Endodermal cell (in vitro differentiated cells): ENCODE data around the gene GADD45G. TPM values are rescaled to one million over a fixed set of nuclear protein-coding genes. Genes with fewer than 3 reads are reported as not detected.

Source experiments
- DNase-seq: peaks from one replicate; pipeline ENCODE4 v3.0.0-alpha.2; 2017
- H3K27ac ChIP-seq: 2 replicates; pipeline ENCODE4 v1.5.1; 2013; ENCODE audit warnings: mild to moderate bottlenecking, low read depth, low read length, moderate library complexity
- H3K27me3 ChIP-seq: 2 replicates; pipeline ENCODE4 v1.6.1; 2013; ENCODE audit warnings: mild to moderate bottlenecking, low read length, moderate library complexity; ENCODE audit not compliant: insufficient read depth, control insufficient read depth, poor library complexity, severe bottlenecking
- H3K36me3 ChIP-seq: 2 replicates; pipeline ENCODE4 v1.7.0; 2013; ENCODE audit warnings: mild to moderate bottlenecking, low read length, moderate library complexity; ENCODE audit not compliant: control insufficient read depth, insufficient read depth
- H3K4me1 ChIP-seq: one replicate; pipeline ENCODE4 v1.7.0; 2013; ENCODE audit warnings: low read length; ENCODE audit not compliant: control insufficient read depth, insufficient read depth
- H3K4me3 ChIP-seq: 2 replicates; pipeline ENCODE4 v1.5.1; 2013; ENCODE audit warnings: mild to moderate bottlenecking, low read length, moderate library complexity
- H3K9ac ChIP-seq: 2 replicates; pipeline ENCODE4 v1.6.1; 2013; ENCODE audit warnings: mild to moderate bottlenecking, low read length, moderate library complexity; ENCODE audit not compliant: poor library complexity, severe bottlenecking; ENCODE audit errors: extremely low read depth
- H3K9me3 ChIP-seq: 2 replicates; pipeline ENCODE4 v1.6.1; 2013; ENCODE audit warnings: mild to moderate bottlenecking, low read length, moderate library complexity; ENCODE audit not compliant: control insufficient read depth
- H3K27ac Mint-ChIP-seq: 2 replicates; pipeline ENCODE4 v1.8.0; 2020; ENCODE audit warnings: mixed read lengths
- H3K27me3 Mint-ChIP-seq: 2 replicates; pipeline ENCODE4 v1.8.0; 2021; ENCODE audit warnings: mild to moderate bottlenecking, mixed read lengths; ENCODE audit not compliant: insufficient read depth
- H3K36me3 Mint-ChIP-seq: 2 replicates; pipeline ENCODE4 v1.8.0; 2020; ENCODE audit warnings: low read depth, mixed read lengths
- H3K4me1 Mint-ChIP-seq: 2 replicates; pipeline ENCODE4 v1.8.0; 2020; ENCODE audit warnings: mixed read lengths
- H3K4me3 Mint-ChIP-seq: 2 replicates; pipeline ENCODE4 v1.8.0; 2020; ENCODE audit warnings: mild to moderate bottlenecking, moderate library complexity, mixed read lengths
- H3K9me3 Mint-ChIP-seq: 2 replicates; pipeline ENCODE4 v1.8.0; 2020; ENCODE audit warnings: mild to moderate bottlenecking, mixed read lengths
- WGBS, 2 experiments: methylation state at CpG; one replicate each; pipeline versions ENCODE4 v1.1.5 to v1.1.7; 2013; ENCODE audit warnings: missing lambda C conversion rate in 2 of 2, mixed read lengths in 1 of 2; ENCODE audit not compliant: insufficient coverage in 1 of 2, insufficient read length in 1 of 2; 5-methylcytosine and 5-hydroxymethylcytosine counted together
- total RNA-seq, 2 donors: library from RNA; stranded (reverse); fragmentation: NEBNext Ultra II Directional in 1 of 2; extraction: Animal tissue kit (Norgen Biotek cat#: 25700) in 1 of 2; gene quantifications; 2 replicates in 1 of 2; 3 replicates in 1 of 2; pipeline ENCODE4 v1.2.1, GENCODE V29; 2021
- TF ChIP-seq, protein P1 (sequence below): fragments of 200-600 bp; sonication (generic); conservative IDR thresholded peaks from 2 replicates; pipeline ENCODE4 v1.5.0; 2021; ENCODE audit warnings: antibody characterized with exemption, mild to moderate bottlenecking

The GADD45G gene
- total RNA-seq, 2 donors from 2014 or later: 5.1 to 9.6 TPM

DNA sequence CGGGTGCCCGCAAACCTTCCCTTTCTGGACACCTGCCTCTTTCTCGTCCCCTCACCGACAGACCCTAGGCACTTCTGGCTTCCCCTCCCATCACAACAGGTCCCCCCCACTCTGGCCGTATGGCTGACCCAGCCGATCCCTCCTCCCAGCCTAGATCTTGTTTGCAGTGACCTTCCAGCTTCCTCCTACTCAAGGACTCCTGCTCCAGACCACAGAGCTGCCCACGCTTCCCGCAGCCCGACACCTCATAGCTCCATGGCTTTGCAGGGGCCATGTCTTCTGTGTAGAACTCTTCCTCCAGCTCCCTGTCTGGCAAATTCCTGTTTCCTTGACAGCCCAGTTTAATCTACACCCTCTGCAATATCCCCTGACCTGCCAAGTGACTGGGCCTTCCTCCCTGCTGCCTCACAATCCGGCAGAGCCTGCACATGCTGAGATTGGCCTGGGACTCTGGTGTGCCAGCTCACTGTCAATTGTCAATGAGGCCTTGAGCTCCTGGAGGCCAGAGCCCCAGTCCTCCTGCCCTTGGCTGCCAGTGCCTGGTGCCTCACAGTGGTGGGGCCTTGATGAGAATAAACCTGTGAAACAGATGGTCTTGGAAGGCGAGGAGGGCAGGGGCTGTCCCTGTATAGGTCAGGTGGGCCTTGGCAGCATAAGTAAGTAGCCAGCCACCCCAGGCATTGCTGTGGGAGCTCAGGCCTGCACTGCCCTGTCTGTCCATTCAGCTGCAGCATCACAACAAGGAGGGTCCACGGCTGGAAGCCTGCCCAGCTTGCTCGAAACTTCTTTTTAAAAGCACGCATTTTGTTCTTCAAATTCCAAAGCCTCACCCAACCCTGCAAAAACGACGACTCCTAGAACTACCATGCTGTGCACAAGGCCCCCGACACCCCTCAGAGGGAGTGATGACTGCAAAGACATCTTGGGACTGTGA, 50.5 kb downstream of the GADD45G start:
- peak overlapping the region; percentile 19 for H3K27ac Mint-ChIP-seq
- H3K9ac ChIP-seq: no peak overlapping the region
- no peaks in the 10 kb centered on the region for H3K27me3 ChIP-seq
- peaks cover 12% of the 10 kb centered on the region for H3K27me3 Mint-ChIP-seq
- H3K4me3 ChIP-seq: no peak overlapping the region
- H3K4me3 Mint-ChIP-seq: no peak overlapping the region
- no peaks in the 10 kb centered on the region for H3K36me3 Mint-ChIP-seq
- peak; percentile 52 for DNase-seq
- no peaks in the 10 kb centered on the region for H3K9me3 ChIP-seq
- peaks cover 27% of the 10 kb centered on the region for H3K4me1 Mint-ChIP-seq
- WGBS, 2 experiments: 87 to 89% methylated on average over 12 to 17 of the region's 17 CpGs
- no peaks in the 10 kb centered on the region for H3K9me3 Mint-ChIP-seq
- TF ChIP-seq, protein P1, sequence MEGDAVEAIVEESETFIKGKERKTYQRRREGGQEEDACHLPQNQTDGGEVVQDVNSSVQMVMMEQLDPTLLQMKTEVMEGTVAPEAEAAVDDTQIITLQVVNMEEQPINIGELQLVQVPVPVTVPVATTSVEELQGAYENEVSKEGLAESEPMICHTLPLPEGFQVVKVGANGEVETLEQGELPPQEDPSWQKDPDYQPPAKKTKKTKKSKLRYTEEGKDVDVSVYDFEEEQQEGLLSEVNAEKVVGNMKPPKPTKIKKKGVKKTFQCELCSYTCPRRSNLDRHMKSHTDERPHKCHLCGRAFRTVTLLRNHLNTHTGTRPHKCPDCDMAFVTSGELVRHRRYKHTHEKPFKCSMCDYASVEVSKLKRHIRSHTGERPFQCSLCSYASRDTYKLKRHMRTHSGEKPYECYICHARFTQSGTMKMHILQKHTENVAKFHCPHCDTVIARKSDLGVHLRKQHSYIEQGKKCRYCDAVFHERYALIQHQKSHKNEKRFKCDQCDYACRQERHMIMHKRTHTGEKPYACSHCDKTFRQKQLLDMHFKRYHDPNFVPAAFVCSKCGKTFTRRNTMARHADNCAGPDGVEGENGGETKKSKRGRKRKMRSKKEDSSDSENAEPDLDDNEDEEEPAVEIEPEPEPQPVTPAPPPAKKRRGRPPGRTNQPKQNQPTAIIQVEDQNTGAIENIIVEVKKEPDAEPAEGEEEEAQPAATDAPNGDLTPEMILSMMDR: no peak
- H3K36me3 ChIP-seq: no peaks in the 10 kb centered on the region
- no peak overlapping the region for H3K27ac ChIP-seq
- peaks cover 3% of the 10 kb centered on the region for H3K4me1 ChIP-seq

Other genes starting within 250 kb of the GADD45G start
- gene SEMA4D, start 106.9 kb upstream of the GADD45G start, total RNA-seq: 10 to 100 TPM; 42.8 to 51.0 TPM